ENCODE results near the gene FAM9C.

FAM9C gene

DNA sequence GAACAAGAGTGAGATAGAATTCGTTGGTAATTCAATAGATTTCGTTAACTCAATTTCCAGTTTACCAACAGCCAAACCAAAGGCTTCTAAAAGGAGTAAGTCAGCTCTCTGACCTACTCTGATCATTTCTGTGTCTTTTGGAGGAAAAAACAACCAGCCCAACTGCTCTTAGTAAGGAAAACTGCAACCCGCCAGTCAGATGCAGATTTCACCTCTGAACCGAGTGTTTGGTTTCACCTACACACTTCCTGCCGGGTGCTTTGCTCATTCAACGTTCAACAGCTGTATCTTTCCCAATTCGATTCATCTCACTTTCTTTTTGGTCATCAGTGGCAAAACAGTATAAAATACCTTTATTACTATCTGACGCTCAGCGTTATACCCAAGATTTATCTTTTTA is 45.0 kb downstream of the FAM9C start:
- in situ Hi-C loops (cut with MboI; ENCODE audit: low pct_unique_long_range_greater_than_20kb, low sequenced_read_pairs, unreplicated experiment): loop anchor here (10.0 to 25.0 kb wide), 2 partner anchors 255 to 688 kb away; partner anchors contain the start of gene RAB9A
- DNase-seq (ENCODE audit: low spot score): no peak

GRCh38 chrX:12997906-12998687 is 46.3 kb downstream of the FAM9C start:
- no peak for DNase-seq (ENCODE audit: low spot score)
- in situ Hi-C loops (cut with MboI; ENCODE audit: low pct_unique_long_range_greater_than_20kb, low sequenced_read_pairs, unreplicated experiment): loop anchor here (10.0 to 25.0 kb wide), 2 partner anchors 257 to 689 kb away; partner anchors contain the start of gene RAB9A
- TF ChIP-seq, protein P1, sequence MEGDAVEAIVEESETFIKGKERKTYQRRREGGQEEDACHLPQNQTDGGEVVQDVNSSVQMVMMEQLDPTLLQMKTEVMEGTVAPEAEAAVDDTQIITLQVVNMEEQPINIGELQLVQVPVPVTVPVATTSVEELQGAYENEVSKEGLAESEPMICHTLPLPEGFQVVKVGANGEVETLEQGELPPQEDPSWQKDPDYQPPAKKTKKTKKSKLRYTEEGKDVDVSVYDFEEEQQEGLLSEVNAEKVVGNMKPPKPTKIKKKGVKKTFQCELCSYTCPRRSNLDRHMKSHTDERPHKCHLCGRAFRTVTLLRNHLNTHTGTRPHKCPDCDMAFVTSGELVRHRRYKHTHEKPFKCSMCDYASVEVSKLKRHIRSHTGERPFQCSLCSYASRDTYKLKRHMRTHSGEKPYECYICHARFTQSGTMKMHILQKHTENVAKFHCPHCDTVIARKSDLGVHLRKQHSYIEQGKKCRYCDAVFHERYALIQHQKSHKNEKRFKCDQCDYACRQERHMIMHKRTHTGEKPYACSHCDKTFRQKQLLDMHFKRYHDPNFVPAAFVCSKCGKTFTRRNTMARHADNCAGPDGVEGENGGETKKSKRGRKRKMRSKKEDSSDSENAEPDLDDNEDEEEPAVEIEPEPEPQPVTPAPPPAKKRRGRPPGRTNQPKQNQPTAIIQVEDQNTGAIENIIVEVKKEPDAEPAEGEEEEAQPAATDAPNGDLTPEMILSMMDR (IDR thresholded peaks at IDR 0.05; ENCODE audit: extremely low read depth, insufficient read depth, missing control alignments): no peak

More for the DNA sequence above, 45.0 kb downstream of the FAM9C start:
- TF ChIP-seq, protein P1 (IDR thresholded peaks at IDR 0.05; ENCODE audit: extremely low read depth, insufficient read depth, missing control alignments): no peak

DNA sequence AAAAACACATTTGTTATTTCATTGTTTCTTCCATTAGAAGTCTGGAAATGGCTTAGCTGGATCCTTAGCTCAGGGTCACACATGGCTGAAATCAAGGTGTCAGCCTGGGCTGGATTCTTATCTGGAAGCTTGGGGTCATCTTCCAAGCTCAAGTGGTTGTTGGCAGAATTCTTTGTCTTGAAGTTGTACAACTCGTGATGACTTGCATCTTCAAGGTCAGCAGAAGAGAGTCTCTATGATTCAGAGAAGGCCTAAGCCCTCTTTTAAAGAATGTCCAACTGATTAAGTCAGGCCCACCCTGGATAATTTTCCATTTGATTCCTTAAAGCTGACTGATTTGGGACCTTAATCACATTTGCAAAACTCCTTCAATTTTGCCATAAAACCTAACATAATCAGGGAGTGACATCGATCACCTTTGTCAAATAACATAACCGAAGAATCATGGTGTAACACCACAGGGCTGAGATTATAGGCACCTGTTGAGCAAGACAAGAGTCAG is 47.4 kb downstream of the FAM9C start:
- no peak for DNase-seq (ENCODE audit: low spot score)
- in situ Hi-C loops (cut with MboI; ENCODE audit: low pct_unique_long_range_greater_than_20kb, low sequenced_read_pairs, unreplicated experiment): loop anchor here (10.0 to 25.0 kb wide), 2 partner anchors 258 to 690 kb away; partner anchors contain the start of gene RAB9A
- TF ChIP-seq, protein P1 (IDR thresholded peaks at IDR 0.05; ENCODE audit: extremely low read depth, insufficient read depth, missing control alignments): no peak

- in situ Hi-C loops (cut with MboI; ENCODE audit: low pct_unique_long_range_greater_than_20kb, low sequenced_read_pairs, unreplicated experiment): loop anchor here (10.0 to 25.0 kb wide), 2 partner anchors 260 to 693 kb away; partner anchors contain the start of gene RAB9A
- TF ChIP-seq, protein P1 (IDR thresholded peaks at IDR 0.05; ENCODE audit: extremely low read depth, insufficient read depth, missing control alignments): no peak
- no peak for DNase-seq (ENCODE audit: low spot score)
Observed at GRCh38 chrX:12994321-12994720, 50.1 kb downstream of the FAM9C start.

- TF ChIP-seq, protein P1 (IDR thresholded peaks at IDR 0.05; ENCODE audit: extremely low read depth, insufficient read depth, missing control alignments): no peak
- in situ Hi-C loops (cut with MboI; ENCODE audit: low pct_unique_long_range_greater_than_20kb, low sequenced_read_pairs, unreplicated experiment): loop anchor here (10.0 to 25.0 kb wide), 2 partner anchors 261 to 693 kb away; partner anchors contain the start of gene RAB9A
- no peak for DNase-seq (ENCODE audit: low spot score)
Observed at GRCh38 chrX:12993826-12994225, 50.6 kb downstream of the FAM9C start.

DNA sequence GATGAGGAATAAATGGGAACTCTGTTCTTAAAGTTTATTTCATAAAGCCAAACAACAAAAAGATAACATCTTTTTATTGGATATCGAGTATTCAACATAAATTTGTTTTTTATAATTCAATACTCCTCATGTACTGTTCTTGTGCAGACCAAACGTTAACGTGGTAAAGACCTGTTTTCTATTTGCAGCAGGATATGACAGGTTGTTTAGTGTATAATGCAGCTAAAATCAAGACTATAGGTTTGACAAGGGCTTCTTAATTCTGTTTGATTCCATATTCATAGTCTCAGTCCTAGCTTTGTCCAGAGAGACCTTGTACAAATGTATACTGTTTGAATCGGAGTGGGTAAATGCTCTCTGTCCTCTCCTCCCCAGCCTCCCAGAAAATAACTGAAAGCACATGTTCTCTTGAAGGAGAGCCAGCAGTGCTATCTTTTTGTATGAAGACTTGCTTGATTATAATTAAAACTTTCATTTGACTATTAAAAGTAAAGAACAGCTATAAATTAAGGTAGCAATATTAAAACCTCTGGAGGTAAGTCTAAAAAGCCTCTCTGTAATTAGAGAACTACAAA is 51.8 kb downstream of the FAM9C start:
- in situ Hi-C loops (cut with MboI; ENCODE audit: low pct_unique_long_range_greater_than_20kb, low sequenced_read_pairs, unreplicated experiment): loop anchor here (10.0 to 25.0 kb wide), 2 partner anchors 262 to 695 kb away; partner anchors contain the start of gene RAB9A
- DNase-seq (ENCODE audit: low spot score): no peak
- TF ChIP-seq, protein P1 (IDR thresholded peaks at IDR 0.05; ENCODE audit: extremely low read depth, insufficient read depth, missing control alignments): no peak

All from GM13977 (cell line).